HG03196 (cell line): ENCODE data around the gene FAM204A.

Experiments
- ATAC-seq: cut with Tn5 transposase; IDR thresholded peaks from one replicate; pipeline ENCODE4 v1.9.1; 2021; ENCODE audit not compliant: unreplicated experiment

Gene FAM204A

GRCh38 chr10:118341791-118342637 is at the start of gene FAM204A:
Gene FAM204A, minus strand, starts transcription at chr10:118342324. Its CDS starts 5,909 bp downstream, at chr10:118336415.
- ATAC-seq, result peak; percentile 100

DNA sequence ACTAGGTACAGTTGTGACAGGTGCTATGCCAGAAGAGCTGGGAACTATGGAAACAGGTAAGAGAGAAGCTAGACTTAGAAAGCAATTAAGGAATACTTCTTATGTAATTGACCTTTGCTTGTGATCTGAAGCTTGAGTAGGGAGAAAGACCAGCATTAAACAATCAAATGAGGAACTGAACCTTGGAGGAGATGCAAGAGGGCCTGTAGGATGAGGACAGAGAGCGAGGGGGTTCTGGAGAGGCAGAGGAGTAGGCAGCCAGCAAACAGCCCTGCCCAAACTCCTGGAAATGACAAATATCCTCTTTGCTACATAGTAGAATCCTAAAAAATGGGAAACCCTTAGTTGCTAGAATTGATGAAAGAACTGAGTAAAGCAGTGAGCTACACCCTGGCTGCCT is 41.6 kb upstream of the FAM204A start:
- ATAC-seq, result no peak

GRCh38 chr10:118383063-118383689 is 41.1 kb upstream of the FAM204A start:
- no peak for ATAC-seq

DNA sequence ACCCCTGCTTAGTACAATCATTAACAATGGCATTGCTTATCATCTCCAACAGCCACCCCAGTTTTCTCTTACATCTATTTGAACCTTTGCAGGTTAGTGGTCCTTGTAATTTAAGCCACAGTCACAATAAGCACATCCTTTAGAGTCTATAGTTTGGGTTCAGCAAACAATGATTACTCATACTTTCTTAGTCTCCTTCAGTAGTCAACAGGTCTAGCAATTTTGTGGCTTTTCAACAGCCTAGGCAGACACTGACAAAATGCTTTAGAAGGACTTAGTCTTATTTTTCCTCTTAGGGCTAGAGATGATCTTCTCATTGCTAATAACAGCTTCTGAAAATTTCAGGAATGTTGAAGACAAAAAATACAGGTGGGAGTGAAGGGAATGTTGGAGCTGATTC is 32.3 kb upstream of the FAM204A start:
- ATAC-seq, result no peak

DNA sequence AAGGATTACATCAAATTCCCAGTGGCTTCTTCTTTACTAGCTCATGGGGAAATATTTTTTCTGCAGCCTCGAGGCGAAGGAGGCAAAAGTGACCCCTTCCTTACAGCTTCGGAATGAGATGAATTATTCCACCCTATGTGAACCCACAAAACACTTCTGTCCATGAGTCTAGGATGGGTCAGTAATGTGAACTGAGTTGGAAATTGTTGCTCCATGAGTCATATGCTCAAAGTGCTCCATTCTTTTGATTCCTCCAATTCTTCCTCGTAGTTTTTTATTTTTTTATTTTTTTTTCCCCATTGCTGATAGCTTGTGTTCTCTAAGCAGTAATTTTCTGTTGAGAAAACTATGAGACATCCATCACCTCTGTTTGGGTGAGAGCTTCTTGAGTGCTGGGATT is 31.7 kb upstream of the FAM204A start:
- ATAC-seq, result no peak

DNA sequence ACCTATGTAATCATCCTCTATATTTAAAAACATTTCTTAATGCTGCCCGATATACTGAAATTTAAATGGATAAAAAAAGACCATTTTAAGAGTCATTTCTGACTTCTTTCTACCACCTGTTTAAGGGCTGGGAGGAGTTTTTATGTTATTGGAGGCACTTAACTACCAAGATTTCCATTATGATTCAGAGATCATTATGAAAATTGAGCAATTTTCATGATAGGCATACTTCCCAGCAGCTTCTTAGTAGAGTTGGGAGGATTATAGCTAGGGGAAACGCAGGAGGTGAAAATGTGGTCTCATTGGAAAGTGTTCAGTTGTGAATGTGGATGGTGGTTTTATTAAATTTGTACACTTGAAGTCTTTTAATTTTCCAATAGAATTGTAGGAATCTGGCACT is 28.4 kb upstream of the FAM204A start:
- ATAC-seq, result no peak

DNA sequence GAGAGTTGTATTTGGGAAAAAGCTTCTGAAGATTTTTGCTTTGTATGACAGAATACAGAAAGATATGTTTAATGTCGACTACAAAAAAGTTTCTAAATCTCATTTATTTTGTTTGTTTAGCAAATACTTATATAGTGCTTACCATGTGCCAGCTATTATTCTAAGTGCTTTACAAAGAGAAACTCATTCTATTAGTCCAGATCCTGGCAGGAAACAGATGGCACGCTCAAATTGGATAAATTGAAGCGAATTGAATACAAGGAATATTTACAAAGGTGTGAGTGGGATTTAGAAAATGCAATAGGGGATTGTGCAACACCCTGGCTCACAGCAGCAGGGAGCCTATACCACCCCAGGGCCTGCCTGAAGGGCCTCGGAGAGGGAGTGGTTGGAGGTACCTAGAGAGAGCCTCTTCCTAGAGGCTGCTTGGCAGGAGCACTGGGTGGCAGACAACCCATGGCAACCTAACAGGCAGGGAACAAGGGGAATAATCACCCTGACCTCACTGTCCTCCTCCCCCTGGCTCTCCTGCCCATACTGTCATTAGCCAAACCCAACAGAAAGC is 27.6 kb upstream of the FAM204A start:
- no peak for ATAC-seq

DNA sequence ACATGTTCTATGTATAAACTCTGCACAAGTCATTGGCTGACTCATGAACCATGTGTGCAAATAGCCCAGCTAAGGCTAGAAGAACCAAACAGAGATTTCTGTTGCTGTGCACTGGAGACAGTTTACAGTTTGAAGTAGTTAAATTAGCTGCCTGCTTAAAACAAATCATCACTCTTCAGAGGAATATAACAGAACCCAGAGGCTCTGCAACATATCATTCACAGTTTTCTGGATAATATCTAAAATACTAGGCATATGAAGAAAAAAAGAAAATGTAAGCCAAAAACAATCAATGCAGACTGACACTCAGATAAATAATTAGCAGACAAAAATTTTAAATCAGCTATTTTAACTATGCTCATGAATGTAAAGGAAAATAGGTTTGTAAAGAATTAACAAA is 23.6 kb upstream of the FAM204A start:
- ATAC-seq, result no peak

- no peak for ATAC-seq
Measured at GRCh38 chr10:118362103-118362502, 20.0 kb upstream of the FAM204A start.

DNA sequence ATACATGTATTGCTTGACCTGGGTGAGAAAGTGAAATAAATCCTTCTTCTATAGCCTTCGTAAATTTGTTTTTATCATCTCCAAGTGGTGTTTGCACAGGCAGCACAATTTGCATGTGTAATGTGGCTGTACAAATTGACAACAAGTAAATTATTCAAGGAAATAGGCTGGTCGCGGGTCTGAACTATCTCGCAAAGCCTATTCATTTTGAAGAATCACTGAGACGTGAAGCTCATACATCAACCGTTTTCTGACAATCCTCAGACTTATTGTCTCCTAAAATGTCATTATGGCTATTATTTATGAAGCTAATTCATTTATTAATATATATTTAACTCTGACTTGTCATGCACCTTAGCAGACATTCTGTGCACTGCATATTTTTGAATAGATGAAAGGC is 16.2 kb upstream of the FAM204A start:
- ATAC-seq, result no peak

- no peak for ATAC-seq
Measured at GRCh38 chr10:118357841-118358240, 15.7 kb upstream of the FAM204A start.

DNA sequence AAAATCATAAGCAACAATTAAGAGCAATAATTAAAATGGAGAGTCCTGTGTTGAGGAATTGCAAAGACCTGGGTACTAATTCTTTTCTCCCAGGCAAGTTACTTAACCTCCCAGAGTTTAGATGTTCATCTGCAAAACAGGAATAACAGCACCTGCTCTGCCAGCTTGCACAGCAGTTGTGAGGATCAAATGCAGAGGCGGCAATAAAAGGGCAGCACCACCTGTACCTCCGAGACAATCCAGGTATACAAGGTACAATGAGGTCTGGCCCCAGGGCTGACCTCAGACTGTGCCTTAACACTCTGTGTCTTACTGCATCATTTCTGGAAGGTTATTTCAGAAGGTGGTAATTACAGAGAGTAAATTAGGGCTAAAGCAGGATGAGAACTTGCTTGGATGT is 14.5 kb upstream of the FAM204A start:
- no peak for ATAC-seq

DNA sequence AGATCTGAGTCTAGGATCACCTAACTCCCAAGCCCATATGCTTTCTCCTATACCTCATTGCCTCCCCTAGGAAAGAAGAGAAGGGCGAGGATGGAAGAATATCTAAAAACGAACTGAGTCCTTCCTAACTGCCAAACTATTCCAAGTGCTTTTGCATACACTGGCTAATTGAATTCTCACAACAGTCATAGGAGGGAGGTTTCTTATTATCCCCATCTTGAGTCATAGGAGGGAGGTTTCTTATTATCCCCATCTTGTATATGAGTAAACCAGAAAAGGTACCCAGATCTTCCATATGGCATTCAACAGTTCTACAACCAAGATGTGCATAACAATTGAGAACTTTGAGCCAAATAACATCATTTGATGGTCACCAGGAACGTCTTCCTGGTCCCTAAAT is 13.1 kb upstream of the FAM204A start:
- ATAC-seq, result no peak

DNA sequence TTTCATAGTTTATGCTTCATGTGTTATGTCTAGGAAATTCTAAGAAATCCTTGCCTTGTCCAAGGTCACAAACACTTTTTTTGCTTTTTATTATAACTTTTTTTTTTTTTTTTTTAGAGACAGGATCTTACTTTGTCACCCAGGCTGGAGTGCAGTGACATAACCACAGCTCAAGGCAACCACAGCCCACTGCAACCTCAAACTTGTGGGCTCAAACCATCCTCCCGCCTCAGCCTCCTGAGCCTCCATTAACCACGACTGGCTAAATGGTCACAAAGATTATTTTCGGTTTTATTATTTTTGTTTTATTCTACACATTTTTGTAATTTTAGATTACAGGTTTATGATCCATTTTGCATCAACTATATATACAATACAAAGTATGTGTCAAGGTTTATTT is 7.1 kb upstream of the FAM204A start:
- no peak for ATAC-seq

- no peak for ATAC-seq
Measured at GRCh38 chr10:118343549-118343948, 1.4 kb upstream of the FAM204A start.

DNA sequence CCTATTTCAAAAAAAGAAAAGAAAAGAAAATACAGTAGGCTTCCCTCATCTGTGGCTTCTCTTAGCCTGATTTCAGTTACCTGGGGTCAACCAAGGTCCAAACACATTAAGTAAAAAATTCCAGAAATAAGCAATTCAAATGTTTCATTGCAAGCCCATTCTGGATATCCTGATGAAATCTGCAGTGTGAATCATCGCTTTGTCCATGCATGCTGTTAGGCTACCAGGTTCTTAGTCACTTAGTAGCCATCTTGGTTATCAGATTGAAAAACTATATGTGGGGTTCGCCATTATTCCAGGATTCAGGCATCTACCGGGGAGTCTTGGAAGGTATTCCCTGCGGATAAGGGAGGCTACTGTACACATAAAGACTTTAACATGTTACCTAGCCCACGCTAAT is 991 bp upstream of the FAM204A start:
- no peak for ATAC-seq

DNA sequence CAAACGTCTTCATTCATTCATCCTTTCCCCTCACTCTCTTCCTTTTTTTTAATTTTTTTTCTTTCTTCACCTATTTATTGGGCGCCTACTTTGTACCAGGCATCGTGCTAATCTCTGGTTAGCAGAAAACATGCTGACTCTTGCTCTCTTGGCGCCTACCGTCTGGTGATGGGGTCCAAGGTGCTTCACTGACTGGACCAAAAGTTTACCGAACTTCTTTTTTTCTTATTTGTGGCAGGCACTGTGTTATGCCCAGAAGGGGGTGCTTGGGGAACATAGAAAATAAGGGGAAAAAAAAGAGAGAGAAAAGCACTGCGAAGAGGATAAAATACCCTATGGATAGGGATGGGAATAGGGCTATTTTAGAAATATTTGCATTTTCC is 505 bp upstream of the FAM204A start:
- peak; percentile 2 for ATAC-seq

DNA sequence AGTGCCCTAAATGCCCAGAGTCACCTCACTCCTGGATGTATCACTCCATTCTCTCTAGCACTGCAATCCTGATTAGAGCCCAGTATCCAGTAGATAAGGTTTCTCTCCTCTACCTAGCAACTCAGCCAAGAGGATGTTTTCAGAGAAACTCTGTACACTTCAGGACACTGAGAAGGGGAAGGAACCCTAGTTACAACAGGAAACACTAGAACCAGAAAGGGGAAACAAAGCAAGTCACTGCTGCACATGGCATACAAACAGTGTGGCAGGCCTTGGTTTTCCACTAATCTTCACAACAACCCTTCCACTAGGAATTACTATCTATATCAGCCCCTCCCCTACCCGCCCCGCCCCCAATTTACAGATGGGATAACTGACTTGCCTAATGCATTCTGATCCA is 1.6 kb downstream of the FAM204A start:
- no peak for ATAC-seq

- ATAC-seq, result no peak
Measured at GRCh38 chr10:118339111-118339510, 3.0 kb downstream of the FAM204A start.

DNA sequence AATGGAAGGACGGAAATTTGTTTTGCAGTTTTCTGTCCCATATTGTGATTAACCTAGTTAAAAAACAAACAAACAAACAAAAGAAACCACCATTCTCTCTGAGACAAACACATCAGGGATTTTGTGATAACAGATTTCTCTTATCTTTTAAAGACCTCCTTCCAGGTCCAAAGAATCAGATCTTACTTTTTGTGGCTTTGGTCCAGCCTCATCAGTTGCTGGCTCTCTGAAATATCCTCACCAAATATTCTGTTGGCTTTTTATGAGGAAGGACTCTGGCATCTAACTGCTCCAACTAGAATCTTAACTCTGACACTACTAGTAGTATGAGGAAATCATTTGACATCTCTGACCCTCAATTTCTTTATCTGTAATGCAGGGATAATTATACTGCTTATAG is 4.8 kb downstream of the FAM204A start:
- no peak for ATAC-seq

GRCh38 chr10:118333871-118334270 is 8.3 kb downstream of the FAM204A start:
- no peak for ATAC-seq

GRCh38 chr10:118332948-118333710 is 9.0 kb downstream of the FAM204A start:
- no peak for ATAC-seq
